Ammon's horn (tissue), 1 donor: Measurements from ENCODE around the gene SNX12.

Experiments
- DNase-seq: peaks from one replicate; pipeline ENCODE4 v3.0.0-alpha.2; 2016; ENCODE audit warnings: low spot score

SNX12 gene

DNA sequence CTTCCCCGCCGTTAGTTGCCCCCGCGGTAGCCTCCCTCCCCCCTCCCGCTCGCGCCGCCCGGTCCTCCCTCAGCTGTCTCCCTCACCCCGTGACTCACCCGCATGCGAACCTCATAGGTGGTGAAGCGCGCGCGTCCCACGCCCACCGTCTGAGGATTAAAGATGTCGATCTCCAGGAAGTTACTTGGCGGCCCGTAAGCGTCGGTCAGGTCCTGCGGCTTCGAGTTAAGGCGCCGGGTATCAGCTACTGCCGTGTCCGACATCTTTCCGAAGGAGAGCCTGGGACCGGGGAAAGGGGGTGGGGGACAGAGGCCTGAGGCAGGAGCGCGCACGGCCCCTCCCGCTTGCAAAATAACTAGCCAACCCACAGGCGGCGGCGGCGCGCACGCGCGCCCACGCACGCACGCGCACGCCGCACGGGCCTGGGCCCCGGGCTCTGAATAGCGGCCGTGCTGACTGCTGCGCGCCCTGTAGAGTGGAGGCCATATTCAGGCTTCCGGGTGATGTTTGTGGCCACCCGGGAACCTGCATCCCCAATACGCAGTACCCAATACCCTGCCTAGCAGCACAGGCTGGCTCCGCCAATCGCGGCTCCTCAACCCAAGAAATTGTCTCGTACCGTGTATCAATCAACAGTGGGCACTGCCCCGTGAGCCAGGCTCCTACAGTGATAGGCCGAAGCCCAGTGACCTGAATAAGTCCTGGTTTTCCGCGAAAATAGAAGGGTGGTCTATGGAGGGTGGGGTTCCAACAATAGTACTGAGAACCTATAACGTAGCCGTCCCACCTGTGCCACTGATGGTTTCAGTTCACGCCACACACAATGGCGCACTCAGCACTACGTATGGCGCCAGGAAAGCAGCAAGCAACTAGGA is at the start of gene SNX12:
TSS of gene SNX12 (minus strand) at position 291 of the 875 bp plus-strand sequence. CDS start at position 263, 28 bp downstream.
- peak; percentile 94 for DNase-seq

DNA sequence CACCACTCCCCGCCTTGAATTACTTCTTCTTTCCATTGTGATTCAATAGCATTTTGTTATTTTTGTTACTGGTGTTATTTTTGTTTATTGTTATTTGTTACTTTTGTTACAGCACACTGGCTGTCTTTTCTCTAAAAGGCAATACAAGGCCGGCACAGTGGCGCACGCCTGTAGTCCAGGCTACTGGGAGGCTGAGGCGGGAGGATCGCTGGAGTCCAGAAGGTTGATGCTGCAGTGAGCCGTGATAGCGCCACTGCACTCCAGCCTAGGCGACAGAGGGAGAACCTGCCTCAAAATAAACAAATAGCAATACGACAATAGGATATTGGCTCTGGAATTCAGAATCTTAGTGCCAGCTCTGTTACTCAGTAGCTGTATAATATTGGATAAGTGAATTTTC is 49.2 kb upstream of the SNX12 start:
- no peak for DNase-seq

DNA sequence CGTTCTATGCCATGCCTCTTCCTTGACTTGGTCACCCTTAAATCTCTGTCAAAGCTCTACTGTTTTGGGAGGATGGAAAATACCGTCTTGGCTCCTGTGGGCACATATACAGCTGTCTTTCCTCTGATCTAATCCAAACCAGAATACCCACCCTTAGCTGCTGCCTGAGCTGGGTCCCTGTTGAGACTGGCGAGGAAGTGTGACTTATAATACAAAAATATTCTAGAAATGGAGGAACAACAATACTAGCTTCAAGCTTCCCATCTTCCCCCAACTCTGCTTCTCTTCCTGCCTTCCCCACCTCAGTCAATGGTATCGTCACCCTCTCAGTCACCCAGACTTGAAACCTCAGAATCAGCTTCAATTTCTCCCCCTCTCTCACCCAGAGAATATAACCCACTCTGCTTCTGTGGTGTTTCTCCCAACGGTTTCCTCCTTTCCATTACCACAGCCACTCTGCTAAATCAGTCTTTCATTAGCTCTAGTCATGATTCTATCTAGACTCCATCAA is 43.8 kb upstream of the SNX12 start:
- DNase-seq: no peak

DNA sequence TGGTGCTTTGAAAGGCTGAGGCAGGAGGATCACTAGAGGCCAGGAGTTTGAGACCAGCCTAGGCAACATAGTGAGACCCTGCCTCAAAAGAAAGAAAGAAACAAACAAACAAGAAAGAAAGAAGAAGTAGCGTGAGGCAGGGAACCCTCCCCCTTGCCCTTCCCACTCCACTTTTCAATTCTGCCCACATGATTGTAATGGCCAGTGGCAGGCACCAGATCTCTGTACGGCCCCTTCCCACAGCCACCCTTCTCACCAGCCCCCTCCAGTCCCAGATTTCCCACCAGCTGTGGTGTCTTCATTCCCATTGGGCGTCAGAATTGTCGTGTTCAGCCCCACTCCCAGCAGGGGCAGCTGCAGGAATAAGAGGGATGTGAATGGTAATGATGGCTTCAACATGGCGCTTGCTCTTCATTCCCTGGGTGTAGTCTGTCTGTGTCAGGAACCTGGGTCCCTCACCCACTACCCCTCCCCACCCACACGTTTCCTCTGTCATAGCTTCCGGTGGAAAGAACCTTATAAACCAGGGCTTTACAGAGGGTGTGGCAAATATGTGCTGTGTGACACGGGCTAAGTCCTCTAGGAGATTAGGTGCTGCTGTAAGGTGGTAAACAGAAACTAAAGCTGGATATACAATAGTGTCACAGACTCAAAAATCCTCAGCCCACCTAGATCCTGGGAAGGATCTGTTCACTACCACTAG is 43.2 kb upstream of the SNX12 start, which contains the start of gene IL2RG:
TSS of gene IL2RG (minus strand) at position 437 of the 703 bp plus-strand sequence. CDS start at position 399, 38 bp downstream.
- DNase-seq: no peak

DNA sequence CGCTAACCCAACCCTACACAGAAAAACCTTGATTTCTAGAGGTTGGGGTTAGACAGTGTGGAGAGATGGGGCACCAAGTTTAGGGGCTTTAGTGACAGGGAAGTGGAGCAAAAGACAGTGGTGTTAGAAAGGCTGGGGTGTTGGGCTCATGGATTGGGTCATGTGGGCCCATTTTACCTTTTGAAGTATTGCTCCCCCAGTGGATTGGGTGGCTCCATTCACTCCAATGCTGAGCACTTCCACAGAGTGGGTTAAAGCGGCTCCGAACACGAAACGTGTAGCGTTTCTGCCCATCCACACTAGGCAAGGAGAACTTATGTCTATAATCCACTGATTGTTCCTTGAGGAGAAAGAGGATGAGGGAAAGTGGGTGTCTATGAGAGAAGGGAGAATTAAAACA is 40.9 kb upstream of the SNX12 start:
- DNase-seq: no peak

DNA sequence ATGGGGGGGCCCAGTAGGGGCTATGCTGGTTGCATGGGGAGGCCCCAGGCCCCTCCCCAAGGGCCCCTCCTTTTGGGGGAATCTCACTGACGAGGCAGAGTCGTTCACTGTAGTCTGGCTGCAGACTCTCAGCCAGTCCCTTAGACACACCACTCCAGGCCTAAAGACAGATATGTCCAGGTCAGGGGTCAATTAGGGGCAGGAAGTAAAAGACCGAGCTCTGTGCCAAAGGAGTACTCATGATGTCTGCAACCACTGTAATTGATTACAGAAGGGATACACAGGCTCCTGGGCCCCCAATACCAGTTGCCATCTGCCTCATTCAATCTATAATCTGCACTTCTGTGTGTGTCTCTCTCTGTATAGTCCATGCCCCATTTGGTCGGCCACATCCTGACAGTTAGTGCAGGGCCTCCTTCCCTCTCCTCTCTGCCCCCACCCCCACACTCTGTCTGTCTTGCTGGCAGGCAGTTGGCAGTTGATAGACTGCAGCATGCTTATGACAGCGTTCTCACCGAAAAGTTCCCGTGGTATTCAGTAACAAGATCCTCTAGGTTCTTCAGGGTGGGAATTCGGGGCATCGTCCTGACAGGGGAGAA is 39.7 kb upstream of the SNX12 start:
- no peak for DNase-seq

DNA sequence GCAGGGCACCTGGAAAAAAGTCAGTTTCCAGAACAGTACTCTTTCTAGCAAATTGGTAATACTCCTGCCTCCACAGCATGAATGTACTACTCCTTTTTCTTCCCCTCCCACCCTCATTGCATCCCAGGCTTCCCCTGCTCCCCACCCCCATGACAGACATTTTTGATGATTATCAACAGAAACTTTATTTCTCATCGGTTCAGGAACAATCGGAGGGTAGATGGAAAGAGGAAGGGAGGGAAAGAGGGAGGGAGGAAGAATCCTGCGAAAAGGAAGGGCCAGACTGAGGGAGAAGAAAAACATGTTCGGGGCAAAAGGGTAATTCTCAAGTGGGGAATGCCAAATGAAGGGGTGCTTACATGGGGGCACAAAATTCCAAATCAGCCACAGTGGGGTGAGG is 39.1 kb upstream of the SNX12 start:
- DNase-seq: no peak

DNA sequence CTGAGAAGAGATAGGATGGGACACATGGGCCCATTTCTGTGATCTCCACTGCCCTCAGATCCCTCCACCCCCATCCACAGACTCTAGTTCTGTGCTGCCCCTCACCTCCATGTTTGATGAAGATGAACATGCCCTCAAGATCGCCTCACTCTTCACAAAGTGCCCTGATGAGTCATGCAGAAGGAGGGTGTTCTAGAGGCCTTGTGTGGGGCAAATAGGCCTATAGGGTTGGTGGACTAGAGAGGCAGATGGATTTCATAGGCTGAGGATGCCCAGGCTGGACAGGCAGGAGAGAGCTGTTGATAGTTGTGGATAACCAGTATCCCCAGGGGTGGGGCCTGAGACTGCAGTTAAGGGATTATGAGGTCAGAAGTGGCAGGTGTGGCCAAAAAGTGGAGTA is 38.3 kb upstream of the SNX12 start, which contains the start of gene CXorf65:
TSS of gene CXorf65 (minus strand) at position 314 of the 400 bp plus-strand sequence. CDS start at position 130, 184 bp downstream.
- DNase-seq: no peak

DNA sequence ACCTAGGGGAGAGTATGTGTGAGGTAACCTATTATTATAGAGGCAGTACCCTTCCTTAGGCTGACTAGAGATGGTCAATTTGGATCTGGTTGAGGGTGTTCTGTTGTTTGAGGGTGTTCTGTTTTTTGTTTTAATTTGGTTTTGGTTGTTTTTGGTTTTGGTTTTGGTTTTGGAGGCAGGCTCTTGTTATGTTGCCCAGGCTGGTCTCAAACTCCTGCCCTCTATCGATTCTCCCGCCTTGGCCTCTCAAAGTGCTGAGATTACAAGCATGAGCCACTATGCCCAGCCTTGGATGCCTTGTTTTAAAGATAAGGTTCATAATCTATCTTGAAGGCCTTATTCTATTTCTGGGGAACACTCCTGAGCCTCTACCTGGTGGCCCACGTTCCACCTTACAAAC is 37.5 kb upstream of the SNX12 start:
- no peak for DNase-seq

DNA sequence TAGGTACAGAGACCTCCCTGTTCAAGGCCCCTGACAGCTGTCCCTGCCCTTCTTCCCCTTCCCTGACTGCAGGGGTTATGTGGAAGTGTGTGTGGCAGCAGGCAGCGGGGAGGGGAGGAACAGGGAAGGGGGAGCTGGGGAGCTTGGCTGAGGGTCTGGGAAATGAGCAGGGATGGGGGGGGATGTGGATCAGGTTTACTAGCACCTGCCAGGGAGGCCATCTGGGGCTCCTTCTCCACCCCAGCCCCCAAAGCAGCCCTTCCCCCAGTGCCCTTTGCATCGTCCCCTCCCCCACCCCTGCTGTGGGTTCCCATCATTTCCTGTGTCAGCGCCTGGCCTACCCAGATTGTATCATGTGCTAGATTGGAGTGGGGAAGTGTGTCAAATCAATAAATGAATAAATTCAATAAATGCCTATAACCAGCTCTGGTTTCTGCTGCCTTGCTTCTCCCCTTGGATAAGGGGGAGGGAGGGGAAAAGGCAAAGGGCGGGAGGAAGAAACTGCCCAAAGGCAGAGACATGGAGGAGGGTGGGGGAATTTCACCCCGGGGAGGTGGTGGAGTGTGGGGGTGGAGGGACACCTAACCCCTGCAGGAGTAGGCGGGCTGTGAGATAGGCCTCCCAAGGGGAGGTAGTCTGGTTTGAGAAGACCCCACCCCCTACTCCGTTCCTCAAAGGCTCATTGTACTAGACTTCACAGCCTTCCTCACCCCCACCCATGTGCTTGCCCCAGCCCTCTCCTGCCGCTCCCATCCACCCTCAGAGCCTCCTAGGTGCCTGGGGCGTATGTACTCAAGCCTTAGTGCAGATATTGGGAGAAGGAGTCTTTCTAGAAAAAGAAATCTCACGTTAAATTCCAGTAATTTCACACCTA is 35.2 kb upstream of the SNX12 start:
- DNase-seq: no peak

DNA sequence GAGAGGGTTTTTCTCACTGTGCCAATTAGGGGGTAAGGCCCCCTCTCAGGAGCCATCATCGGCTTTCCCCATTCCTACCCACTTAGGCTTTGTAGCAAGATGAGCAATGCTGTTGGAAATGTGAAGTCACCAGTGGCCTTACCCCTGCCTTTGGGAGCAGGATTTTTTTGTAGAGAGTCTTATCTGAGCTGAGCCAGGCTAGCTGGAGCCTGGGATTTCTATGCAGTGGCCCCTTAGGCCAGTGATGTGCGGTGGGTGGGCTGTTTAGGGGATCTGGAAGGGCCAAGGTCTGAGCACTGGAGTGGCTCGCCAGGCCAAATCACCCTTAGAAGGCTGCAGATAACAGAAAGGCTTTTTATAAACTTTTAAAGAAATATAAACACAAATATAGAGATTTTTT is 34.2 kb upstream of the SNX12 start:
- no peak for DNase-seq

DNA sequence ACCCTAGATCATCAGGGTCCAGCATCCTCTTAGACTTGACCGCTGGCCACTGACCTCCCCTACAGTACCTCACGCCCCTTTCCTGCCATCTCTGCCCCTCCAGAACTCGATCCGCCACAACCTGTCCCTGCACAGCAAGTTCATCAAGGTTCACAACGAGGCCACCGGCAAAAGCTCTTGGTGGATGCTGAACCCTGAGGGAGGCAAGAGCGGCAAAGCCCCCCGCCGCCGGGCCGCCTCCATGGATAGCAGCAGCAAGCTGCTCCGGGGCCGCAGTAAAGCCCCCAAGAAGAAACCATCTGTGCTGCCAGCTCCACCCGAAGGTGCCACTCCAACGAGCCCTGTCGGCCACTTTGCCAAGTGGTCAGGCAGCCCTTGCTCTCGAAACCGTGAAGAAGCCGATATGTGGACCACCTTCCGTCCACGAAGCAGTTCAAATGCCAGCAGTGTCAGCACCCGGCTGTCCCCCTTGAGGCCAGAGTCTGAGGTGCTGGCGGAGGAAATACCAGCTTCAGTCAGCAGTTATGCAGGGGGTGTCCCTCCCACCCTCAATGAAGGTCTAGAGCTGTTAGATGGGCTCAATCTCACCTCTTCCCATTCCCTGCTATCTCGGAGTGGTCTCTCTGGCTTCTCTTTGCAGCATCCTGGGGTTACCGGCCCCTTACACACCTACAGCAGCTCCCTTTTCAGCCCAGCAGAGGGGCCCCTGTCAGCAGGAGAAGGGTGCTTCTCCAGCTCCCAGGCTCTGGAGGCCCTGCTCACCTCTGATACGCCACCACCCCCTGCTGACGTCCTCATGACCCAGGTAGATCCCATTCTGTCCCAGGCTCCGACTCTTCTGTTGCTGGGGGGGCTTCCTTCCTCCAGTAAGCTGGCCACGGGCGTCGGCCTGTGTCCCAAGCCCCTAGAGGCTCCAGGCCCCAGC is 32.7 kb upstream of the SNX12 start:
- no peak for DNase-seq

DNA sequence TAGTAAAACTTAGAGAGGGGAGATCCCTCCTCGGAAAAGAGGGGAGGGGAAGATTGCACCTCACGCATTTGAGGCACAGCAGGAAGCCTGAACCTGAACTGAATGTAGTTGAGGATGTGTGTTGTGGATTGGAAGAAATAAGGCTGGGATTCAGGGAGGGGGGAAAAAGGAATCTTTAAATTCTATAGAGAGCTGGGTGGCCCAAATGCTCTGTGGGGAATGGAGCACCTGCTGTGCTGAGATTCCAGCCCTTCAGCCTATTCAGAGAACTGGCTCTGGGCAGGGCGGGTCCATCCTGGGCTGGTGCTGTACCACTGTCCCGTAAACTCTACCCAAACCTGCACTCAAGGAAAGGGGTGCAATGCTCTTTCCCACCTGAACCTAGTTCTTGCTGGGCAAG is 31.6 kb upstream of the SNX12 start:
- no peak for DNase-seq

DNA sequence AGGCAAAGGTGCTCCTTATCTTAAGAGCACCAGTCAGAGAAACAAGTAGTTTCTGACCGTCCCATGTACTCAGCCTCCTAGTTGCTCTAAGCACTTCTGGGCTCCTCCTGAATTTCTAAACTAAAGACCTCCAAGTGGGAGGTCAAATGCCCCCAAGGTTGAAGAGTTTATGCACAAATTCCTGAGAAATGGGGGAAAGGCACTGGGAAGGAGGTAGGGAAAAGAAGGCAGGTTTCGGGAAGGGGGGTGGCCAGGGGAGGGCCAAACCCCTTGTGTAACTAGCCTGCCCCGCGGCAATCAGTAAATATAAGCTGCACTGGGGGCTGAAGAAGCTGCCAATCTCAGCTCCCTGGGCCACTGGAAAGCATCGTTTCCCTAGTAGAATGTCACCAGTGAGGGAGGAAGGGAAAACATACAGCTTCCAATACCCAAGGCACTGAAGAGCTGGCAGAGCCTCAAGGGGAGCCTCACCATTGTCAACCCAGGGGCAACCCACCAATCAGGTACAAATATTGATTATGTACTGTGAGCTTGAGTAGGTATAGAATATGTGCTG is 30.9 kb upstream of the SNX12 start:
- no peak for DNase-seq

DNA sequence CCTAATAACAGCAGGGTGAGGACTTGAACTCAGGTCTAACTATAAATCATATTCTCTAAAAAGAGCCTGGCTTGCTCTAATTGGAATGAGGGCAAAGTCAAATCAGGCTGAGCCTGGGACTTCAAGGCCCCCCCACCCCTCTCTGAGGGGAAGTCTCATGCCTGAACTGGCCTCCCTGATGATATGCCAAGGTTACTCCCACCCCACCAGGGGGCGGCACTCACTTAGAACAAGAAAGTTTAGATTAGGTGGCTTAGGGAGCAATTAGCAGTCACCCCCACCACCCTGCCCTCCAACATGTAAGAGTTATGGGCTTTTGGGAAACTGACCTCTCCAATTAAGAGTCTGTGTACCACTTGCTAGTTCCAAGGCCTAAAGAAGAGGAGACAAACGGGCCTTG is 30.2 kb upstream of the SNX12 start:
- DNase-seq: peak; percentile 62

DNA sequence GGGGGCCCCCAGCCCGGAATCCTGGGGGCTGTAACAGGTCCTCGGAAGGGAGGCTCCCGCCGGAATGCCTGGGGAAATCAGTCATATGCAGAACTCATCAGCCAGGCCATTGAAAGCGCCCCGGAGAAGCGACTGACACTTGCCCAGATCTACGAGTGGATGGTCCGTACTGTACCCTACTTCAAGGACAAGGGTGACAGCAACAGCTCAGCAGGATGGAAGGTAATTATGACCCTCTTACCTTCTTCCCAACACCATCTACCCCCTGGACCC is 28.6 kb upstream of the SNX12 start:
- DNase-seq: no peak

DNA sequence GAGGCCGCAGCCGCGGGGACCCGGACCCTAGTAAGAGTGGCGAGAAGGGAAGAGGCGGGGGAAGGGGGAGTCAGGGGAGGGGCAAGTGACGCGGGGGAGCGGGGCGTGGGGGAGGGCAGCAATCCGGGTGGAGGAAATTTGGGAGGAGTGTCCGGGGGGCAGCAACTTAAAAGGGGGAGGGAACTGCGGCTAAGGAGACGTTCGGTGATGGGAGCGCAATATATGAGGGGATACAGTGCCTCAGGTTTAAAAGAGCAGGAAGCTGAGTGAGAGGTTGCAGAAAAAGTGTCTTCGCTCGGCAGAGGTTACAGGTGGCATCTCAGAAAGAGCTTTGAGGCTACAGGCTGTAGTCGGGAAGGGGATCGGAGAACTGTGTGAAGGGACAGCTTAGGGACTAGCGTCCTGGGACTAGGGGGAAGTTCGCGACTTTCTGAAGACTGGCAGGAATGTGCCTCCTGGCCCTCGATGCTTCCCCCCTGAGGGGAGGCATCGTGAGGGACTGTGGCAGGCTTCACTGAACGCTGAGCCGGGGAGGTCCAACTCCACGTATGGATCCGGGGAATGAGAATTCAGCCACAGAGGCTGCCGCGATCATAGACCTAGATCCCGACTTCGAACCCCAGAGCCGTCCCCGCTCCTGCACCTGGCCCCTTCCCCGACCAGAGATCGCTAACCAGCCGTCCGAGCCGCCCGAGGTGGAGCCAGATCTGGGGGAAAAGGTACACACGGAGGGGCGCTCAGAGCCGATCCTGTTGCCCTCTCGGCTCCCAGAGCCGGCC is 28.0 kb upstream of the SNX12 start:
- DNase-seq: peak; percentile 25

DNA sequence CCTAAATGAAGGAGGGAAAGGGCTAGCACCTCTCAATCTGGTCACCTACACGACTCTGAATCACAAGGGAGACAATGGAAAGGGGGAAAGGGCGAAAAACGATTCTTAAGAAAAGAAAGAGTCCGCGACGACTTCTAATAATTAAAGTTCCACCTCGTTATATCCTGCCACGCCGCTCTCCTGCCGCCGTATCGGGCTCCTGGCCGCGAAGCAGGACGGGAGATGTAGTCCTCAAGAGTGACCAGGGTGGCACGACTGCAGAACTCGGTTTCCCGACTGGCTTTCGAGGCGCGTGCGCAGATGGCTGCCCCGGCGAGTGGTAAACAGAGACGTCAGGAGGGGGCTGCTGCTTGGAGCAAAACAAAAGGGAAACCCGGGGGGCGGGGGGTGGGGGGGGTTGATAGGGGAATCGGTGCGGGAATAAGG is 27.4 kb upstream of the SNX12 start, which contains the start of gene FOXO4:
TSS of gene FOXO4 (plus strand) at position 297 of the 426 bp plus-strand sequence. CDS start 678 bp downstream, outside the sequence.
- peak; percentile 95 for DNase-seq

DNA sequence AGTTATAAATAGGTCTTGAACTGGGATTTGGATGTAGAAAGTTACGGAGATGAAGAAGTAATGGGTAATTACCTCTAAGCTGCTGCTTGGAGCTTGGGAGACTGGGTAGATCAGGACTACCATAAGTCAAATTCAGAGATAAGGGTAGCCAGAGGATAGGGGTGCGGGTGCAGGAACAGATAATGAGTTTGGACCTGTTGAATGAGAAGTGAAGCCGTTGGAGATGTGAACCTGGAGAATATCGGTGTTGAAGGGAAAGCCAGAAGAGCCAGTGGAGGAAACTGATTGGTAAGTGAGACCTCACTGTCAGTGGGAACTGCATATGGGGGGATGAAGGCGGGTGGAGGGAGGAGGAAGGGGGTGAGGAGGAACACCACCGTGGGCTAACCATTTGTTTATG is 26.9 kb upstream of the SNX12 start:
- no peak for DNase-seq
